ENCODE results near the gene CCR8.
"Not testable (repeated sequence)": the region's sequence is repeated elsewhere in the genome, so short reads cannot be mapped to it uniquely, and the experiment has no call there.

Gene CCR8

GRCh38 chr3:39351134-39351533 is 21.6 kb downstream of the CCR8 start:
- not testable (repeated sequence) for DNase-seq

- not testable (repeated sequence) for DNase-seq
Measured at GRCh38 chr3:39353168-39353927, 23.8 kb downstream of the CCR8 start.

GRCh38 chr3:39358333-39358732 is 28.8 kb downstream of the CCR8 start:
- no peak for DNase-seq

GRCh38 chr3:39361252-39361927 is 31.9 kb downstream of the CCR8 start:
- no peak for DNase-seq

GRCh38 chr3:39362192-39362591 is 32.7 kb downstream of the CCR8 start:
- no peak for DNase-seq

- no peak for DNase-seq
Measured at GRCh38 chr3:39362812-39363211, 33.3 kb downstream of the CCR8 start.

GRCh38 chr3:39370450-39370849 is 40.9 kb downstream of the CCR8 start:
- DNase-seq, result not testable (repeated sequence)

- no peak for DNase-seq
Measured at GRCh38 chr3:39372833-39373232, 43.3 kb downstream of the CCR8 start.

- no peak for DNase-seq
Measured at GRCh38 chr3:39376959-39377634, 47.6 kb downstream of the CCR8 start.

- no peak for DNase-seq
Measured at GRCh38 chr3:39378088-39378487, 48.6 kb downstream of the CCR8 start.

- no peak for DNase-seq
Measured at GRCh38 chr3:39378957-39379777, 49.7 kb downstream of the CCR8 start.

- DNase-seq, result no peak
Measured at GRCh38 chr3:39379778-39380155, 50.3 kb downstream of the CCR8 start.

- DNase-seq, result no peak
Measured at GRCh38 chr3:39381432-39381831, 51.9 kb downstream of the CCR8 start.

All from NCI-H526 (cell line).